ENCODE measurements around the gene SNAP47. TPM values are rescaled to one million over a fixed set of nuclear protein-coding genes. Genes with fewer than 3 reads are reported as not detected.

SNAP47 gene
- total and polyA plus RNA-seq, 2 experiments from 2014 or later: 29.3 to 40.1 TPM

- Histone ChIP-seq H3K27me3 (replicated peaks; ENCODE audit: insufficient read depth) (no peaks in the 10 kb centered on the region), H3K9me3 (ENCODE audit: low read depth) (no peaks in the 10 kb centered on the region), H3K9ac (no peak overlapping the region), H2AFZ (no peak overlapping the region), H3K36me3 (ENCODE audit: low read depth) (no peaks in the 10 kb centered on the region), H3K79me2 (ENCODE audit: insufficient read depth) (peaks cover 98% of the 10 kb centered on the region), H3K4me2 (ENCODE audit: unreplicated experiment) (no peak overlapping the region), H4K20me1 (ENCODE audit: insufficient read depth) (no peaks in the 10 kb centered on the region), H3K4me3 (no peak overlapping the region), H3K9me2 (ENCODE audit: insufficient read depth) (no peaks in the 10 kb centered on the region), H3F3A (ENCODE audit: insufficient read depth) (no peaks in the 10 kb centered on the region), H3K4me1 (ENCODE audit: insufficient read depth) (0 out of 2 replicates have a peak, but pooled peaks cover 3% of the 10 kb centered on the region), H3K27ac (no peak overlapping the region)
- 80 to 83% methylated on average over 17 of the region's 17 CpGs for WGBS, 2 experiments (ENCODE audit: low coverage in 1 of 2, low lambda C conversion rate in 2 of 2, missing lambda C conversion rate in 2 of 2)
- no peak for TF ChIP-seq EZH2phosphoT487 (IDR thresholded peaks at IDR 0.05; ENCODE audit: insufficient read depth, low read depth)
- TF ChIP-seq EZH2 (IDR thresholded peaks at IDR 0.05; ENCODE audit: insufficient read depth, poor library complexity, severe bottlenecking): no peak
- in situ Hi-C loops (cut with MboI): no loop called here
- DNase-seq: no peak
Observed at GRCh38 chr1:227741166-227741870, 6.1 kb downstream of the SNAP47 start.

- H3K36me3 ChIP-seq (ENCODE audit: low read depth): no peaks in the 10 kb centered on the region
- H3K4me3 ChIP-seq: no peak overlapping the region
- H4K20me1 ChIP-seq (ENCODE audit: insufficient read depth): no peaks in the 10 kb centered on the region
- TF ChIP-seq EZH2 (IDR thresholded peaks at IDR 0.05; ENCODE audit: insufficient read depth, poor library complexity, severe bottlenecking) (no peak), EZH2phosphoT487 (IDR thresholded peaks at IDR 0.05; ENCODE audit: insufficient read depth, low read depth) (no peak)
- H3K4me1 ChIP-seq (ENCODE audit: insufficient read depth): no peaks in the 10 kb centered on the region
- in situ Hi-C loops (cut with MboI): no loop called here
- no peak for DNase-seq
- H2AFZ ChIP-seq: no peak overlapping the region
- no peaks in the 10 kb centered on the region for H3F3A ChIP-seq (ENCODE audit: insufficient read depth)
- H3K9me2 ChIP-seq (ENCODE audit: insufficient read depth): no peaks in the 10 kb centered on the region
- H3K27ac ChIP-seq: no peak overlapping the region
- no peak overlapping the region for H3K9ac ChIP-seq
- no peaks in the 10 kb centered on the region for H3K9me3 ChIP-seq (ENCODE audit: low read depth)
- no peaks in the 10 kb centered on the region for H3K27me3 ChIP-seq (replicated peaks; ENCODE audit: insufficient read depth)
- H3K79me2 ChIP-seq (ENCODE audit: insufficient read depth): peaks cover 92% of the 10 kb centered on the region
- no peak overlapping the region for H3K4me2 ChIP-seq (ENCODE audit: unreplicated experiment)
- 79 to 84% methylated on average over 16 to 18 of the region's 18 CpGs for WGBS, 2 experiments (ENCODE audit: low coverage in 1 of 2, low lambda C conversion rate in 2 of 2, missing lambda C conversion rate in 2 of 2)
Observed at GRCh38 chr1:227742738-227743715, 7.8 kb downstream of the SNAP47 start.

- Histone ChIP-seq H4K20me1 (ENCODE audit: insufficient read depth) (no peaks in the 10 kb centered on the region), H3K36me3 (ENCODE audit: low read depth) (no peaks in the 10 kb centered on the region), H3K4me1 (ENCODE audit: insufficient read depth) (no peaks in the 10 kb centered on the region), H3K79me2 (ENCODE audit: insufficient read depth) (peaks cover 82% of the 10 kb centered on the region), H3K27me3 (replicated peaks; ENCODE audit: insufficient read depth) (no peaks in the 10 kb centered on the region), H3K9me3 (ENCODE audit: low read depth) (no peaks in the 10 kb centered on the region), H3K4me3 (no peak overlapping the region), H3K9ac (no peak overlapping the region), H3K27ac (no peak overlapping the region), H3K9me2 (ENCODE audit: insufficient read depth) (no peaks in the 10 kb centered on the region), H3F3A (ENCODE audit: insufficient read depth) (no peaks in the 10 kb centered on the region), H3K4me2 (ENCODE audit: unreplicated experiment) (no peak overlapping the region), H2AFZ (no peak overlapping the region)
- DNase-seq: no peak
- in situ Hi-C loops (cut with MboI): no loop called here
- 96 to 98% methylated on average over 8 of the region's 8 CpGs for WGBS, 2 experiments (ENCODE audit: low coverage in 1 of 2, low lambda C conversion rate in 2 of 2, missing lambda C conversion rate in 2 of 2)
- no peak for TF ChIP-seq EZH2phosphoT487 (IDR thresholded peaks at IDR 0.05; ENCODE audit: insufficient read depth, low read depth)
- no peak for TF ChIP-seq EZH2 (IDR thresholded peaks at IDR 0.05; ENCODE audit: insufficient read depth, poor library complexity, severe bottlenecking)
Observed at GRCh38 chr1:227744668-227745067, 9.4 kb downstream of the SNAP47 start.

- Histone ChIP-seq H3K27me3 (replicated peaks; ENCODE audit: insufficient read depth) (no peaks in the 10 kb centered on the region), H2AFZ (no peak overlapping the region), H3F3A (ENCODE audit: insufficient read depth) (no peaks in the 10 kb centered on the region), H3K79me2 (ENCODE audit: insufficient read depth) (peaks cover 75% of the 10 kb centered on the region), H3K9me3 (ENCODE audit: low read depth) (no peaks in the 10 kb centered on the region), H3K9me2 (ENCODE audit: insufficient read depth) (no peaks in the 10 kb centered on the region), H3K4me2 (ENCODE audit: unreplicated experiment) (no peak overlapping the region), H4K20me1 (ENCODE audit: insufficient read depth) (no peaks in the 10 kb centered on the region), H3K27ac (no peak overlapping the region), H3K4me3 (no peak overlapping the region), H3K36me3 (ENCODE audit: low read depth) (no peaks in the 10 kb centered on the region), H3K9ac (no peak overlapping the region), H3K4me1 (ENCODE audit: insufficient read depth) (no peaks in the 10 kb centered on the region)
- no peak for DNase-seq
- TF ChIP-seq EZH2 (IDR thresholded peaks at IDR 0.05; ENCODE audit: insufficient read depth, poor library complexity, severe bottlenecking) (no peak), EZH2phosphoT487 (IDR thresholded peaks at IDR 0.05; ENCODE audit: insufficient read depth, low read depth) (no peak)
- in situ Hi-C loops (cut with MboI): no loop called here
- WGBS, 2 experiments (ENCODE audit: low coverage in 1 of 2, low lambda C conversion rate in 2 of 2, missing lambda C conversion rate in 2 of 2): 83 to 84% methylated on average over 12 of the region's 12 CpGs
Observed at GRCh38 chr1:227745568-227746265, 10.5 kb downstream of the SNAP47 start.

Data from GM23248 (cell line).